H9 (cell line): ENCODE results near the gene RAMP3. TPM values are rescaled to one million over a fixed set of nuclear protein-coding genes. Genes with fewer than 3 reads are reported as not detected.
A peak's percentile ranks its signal among the peaks of the same experiment; 100 is the strongest.

Source experiments
- DNase-seq: peaks from one replicate; pipeline ENCODE4 v3.0.0-alpha.2; 2017
- H2AFZ ChIP-seq: one replicate; pipeline ENCODE4 v1.6.1; 2013; ENCODE audit warnings: mild to moderate bottlenecking, low read length, control low read depth, moderate library complexity
- H2AK5ac ChIP-seq: 2 replicates; pipeline ENCODE4 v1.6.1; 2013; ENCODE audit warnings: low read length, control low read depth, mixed read lengths; ENCODE audit not compliant: insufficient read length
- H2BK120ac ChIP-seq: one replicate; pipeline ENCODE4 v1.6.1; 2013; ENCODE audit warnings: low read depth, mild to moderate bottlenecking, low read length, control low read depth, inconsistent platforms; ENCODE audit not compliant: poor library complexity, severe bottlenecking
- H2BK12ac ChIP-seq: 2 replicates; pipeline ENCODE4 v1.6.1; 2013; ENCODE audit warnings: low read length, control low read depth, mixed read lengths, low read depth; ENCODE audit not compliant: insufficient read length
- H2BK15ac ChIP-seq: 2 replicates; pipeline ENCODE4 v1.6.1; 2013; ENCODE audit warnings: low read depth, low read length, control low read depth
- H2BK20ac ChIP-seq: one replicate; pipeline ENCODE4 v1.6.1; 2013; ENCODE audit warnings: low read depth, mild to moderate bottlenecking, low read length, control low read depth, inconsistent platforms; ENCODE audit not compliant: poor library complexity, severe bottlenecking
- H2BK5ac ChIP-seq: 2 replicates; pipeline ENCODE4 v1.6.1; 2013; ENCODE audit warnings: low read length, control low read depth, mixed read lengths; ENCODE audit not compliant: insufficient read length
- H3K14ac ChIP-seq: 2 replicates; pipeline ENCODE4 v1.6.1; 2013; ENCODE audit warnings: low read length, control low read depth; ENCODE audit not compliant: insufficient read depth
- H3K18ac ChIP-seq: 2 replicates; pipeline ENCODE4 v1.6.1; 2013; ENCODE audit warnings: low read depth, mild to moderate bottlenecking, mixed read lengths, low read length, control low read depth; ENCODE audit not compliant: insufficient read length
- H3K23ac ChIP-seq: 2 replicates; pipeline ENCODE4 v1.6.1; 2013; ENCODE audit warnings: low read length, control low read depth, mixed read lengths, low read depth; ENCODE audit not compliant: insufficient read length
- H3K23me2 ChIP-seq: 2 replicates; pipeline ENCODE4 v1.6.1; 2013; ENCODE audit warnings: low read depth, mild to moderate bottlenecking, mixed read lengths, low read length, control low read depth; ENCODE audit not compliant: insufficient read length, poor library complexity, severe bottlenecking
- H3K27ac ChIP-seq: 2 replicates; pipeline ENCODE4 v1.5.1; 2013; ENCODE audit warnings: low read length, control low read depth, mixed read lengths, low read depth; ENCODE audit not compliant: insufficient read length
- H3K27me3 ChIP-seq: 2 replicates; pipeline ENCODE4 v1.6.1; 2013; ENCODE audit warnings: low read length, control low read depth, inconsistent platforms; ENCODE audit not compliant: insufficient read depth
- H3K4ac ChIP-seq: 2 replicates; pipeline ENCODE4 v1.6.1; 2013; ENCODE audit warnings: low read depth, mild to moderate bottlenecking, control low read depth, inconsistent platforms, low read length, moderate library complexity
- H3K4me1 ChIP-seq: 2 replicates; pipeline ENCODE4 v1.6.1; 2013; ENCODE audit warnings: low read length, control low read depth, inconsistent platforms; ENCODE audit not compliant: insufficient read depth
- H3K4me2 ChIP-seq: 2 replicates; pipeline ENCODE4 v1.6.1; 2013; ENCODE audit warnings: low read length, control low read depth, mixed read lengths; ENCODE audit not compliant: insufficient read length, insufficient read depth
- H3K56ac ChIP-seq: 2 replicates; pipeline ENCODE4 v1.6.1; 2013; ENCODE audit warnings: low read depth, mild to moderate bottlenecking, mixed read lengths, low read length, control low read depth; ENCODE audit not compliant: insufficient read length
- H3K79me1 ChIP-seq: 2 replicates; pipeline ENCODE4 v1.6.1; 2013; ENCODE audit warnings: low read depth, mild to moderate bottlenecking, moderate library complexity, low read length, control low read depth, inconsistent platforms; ENCODE audit not compliant: insufficient read depth, poor library complexity, severe bottlenecking
- H3K79me2 ChIP-seq: 2 replicates; pipeline ENCODE4 v1.6.1; 2013; ENCODE audit warnings: low read length, control low read depth, inconsistent platforms; ENCODE audit not compliant: insufficient read depth
- H3K9ac ChIP-seq: 2 replicates; pipeline ENCODE4 v1.6.1; 2013; ENCODE audit warnings: low read length, control low read depth, mixed read lengths; ENCODE audit not compliant: insufficient read length; ENCODE audit errors: extremely low read depth
- H3K9me3 ChIP-seq: one replicate; pipeline ENCODE4 v1.6.1; 2013; ENCODE audit warnings: low read depth, low read length, inconsistent platforms; ENCODE audit not compliant: control insufficient read depth
- H3T11ph ChIP-seq: one replicate; pipeline ENCODE4 v1.6.1; 2013; ENCODE audit warnings: mild to moderate bottlenecking, low read length, control low read depth, inconsistent platforms
- H4K20me1 ChIP-seq: one replicate; pipeline ENCODE4 v1.6.1; 2013; ENCODE audit not compliant: control insufficient read depth, insufficient read length, insufficient read depth
- H4K5ac ChIP-seq: 2 replicates; pipeline ENCODE4 v1.6.1; 2013; ENCODE audit warnings: low read depth, mild to moderate bottlenecking, mixed read lengths, low read length, control low read depth; ENCODE audit not compliant: insufficient read length
- H4K8ac ChIP-seq: replicated peaks from 2 replicates; pipeline ENCODE4 v1.6.1; 2013; ENCODE audit warnings: low read length, control low read depth, mixed read lengths, low read depth; ENCODE audit not compliant: insufficient read length
- H4K91ac ChIP-seq: 2 replicates; pipeline ENCODE4 v1.6.1; 2013; ENCODE audit warnings: low read depth, mild to moderate bottlenecking, moderate library complexity, mixed read lengths, low read length, control low read depth; ENCODE audit not compliant: insufficient read length
- H3K27ac Mint-ChIP-seq, 3 experiments: 2 replicates in 2 of 3; 3 replicates in 1 of 3; pipeline ENCODE4 v1.8.0; 2020 to 2021; ENCODE audit warnings: mixed read lengths in 3 of 3, mild to moderate bottlenecking in 1 of 3, moderate library complexity in 1 of 3
- H3K27me3 Mint-ChIP-seq: 2 replicates; pipeline ENCODE4 v1.8.0; 2021; ENCODE audit warnings: low read depth, mild to moderate bottlenecking, moderate library complexity, mixed read lengths
- H3K36me3 Mint-ChIP-seq, 3 experiments: 2 replicates in 2 of 3; 3 replicates in 1 of 3; pipeline ENCODE4 v1.8.0; 2020 to 2021; ENCODE audit warnings: low read depth in 3 of 3, mixed read lengths in 3 of 3; ENCODE audit not compliant: insufficient read depth in 1 of 3
- H3K4me1 Mint-ChIP-seq, 2 experiments: 2 replicates each; pipeline ENCODE4 v1.8.0; 2020; ENCODE audit warnings: mixed read lengths in 2 of 2
- H3K4me3 Mint-ChIP-seq, 2 experiments: 2 replicates in 1 of 2; 3 replicates in 1 of 2; pipeline ENCODE4 v1.8.0; 2020 to 2021; ENCODE audit warnings: mild to moderate bottlenecking in 2 of 2, mixed read lengths in 2 of 2, moderate library complexity in 1 of 2
- H3K9me3 Mint-ChIP-seq, 2 experiments: 2 replicates in 1 of 2; 3 replicates in 1 of 2; pipeline ENCODE4 v1.8.0; 2020; ENCODE audit warnings: mild to moderate bottlenecking in 2 of 2, mixed read lengths in 2 of 2, moderate library complexity in 1 of 2
- CTCF ChIP-seq: fragments of 200-600 bp; sonication (generic); conservative IDR thresholded peaks from 3 replicates; pipeline ENCODE4 v1.8.0; 2021; ENCODE audit warnings: antibody characterized with exemption, mild to moderate bottlenecking
- WGBS: extraction: QIAGEN DNeasy Blood & Tissue Kit; methylation state at CpG from one replicate; pipeline ENCODE4 v1.1.7; 2013; ENCODE audit warnings: missing lambda C conversion rate, low lambda C conversion rate, mixed read lengths; ENCODE audit not compliant: insufficient read length; ENCODE audit errors: extremely low coverage; 5-methylcytosine and 5-hydroxymethylcytosine counted together
- total RNA-seq: library from RNA; stranded (reverse); gene quantifications from 2 replicates; pipeline ENCODE4 v1.2.1, GENCODE V29; 2021

Gene RAMP3
- total RNA-seq, 1 experiment from 2014 or later, result 0.63 TPM

- no peak overlapping the region for H3K27ac ChIP-seq
- peak; percentile 21 for DNase-seq
- H3K56ac ChIP-seq, result no peak overlapping the region
- no peak overlapping the region for H3K9ac ChIP-seq
- H3K27ac Mint-ChIP-seq, result no peak overlapping the region
- H4K91ac ChIP-seq, result no peak overlapping the region
- H3T11ph ChIP-seq, result no peak overlapping the region
- no peak overlapping the region for H2AK5ac ChIP-seq
- H3K18ac ChIP-seq, result no peak overlapping the region
- no peak overlapping the region for H2BK15ac ChIP-seq
- H3K27me3 ChIP-seq, result no peaks in the 10 kb centered on the region
- H4K5ac ChIP-seq, result no peak overlapping the region
- H3K79me2 ChIP-seq, result no peaks in the 10 kb centered on the region
- no peaks in the 10 kb centered on the region for H3K9me3 Mint-ChIP-seq
- H2AFZ ChIP-seq, result no peak overlapping the region
- H3K36me3 Mint-ChIP-seq, result no peaks in the 10 kb centered on the region
- H3K79me1 ChIP-seq, result no peaks in the 10 kb centered on the region
- H2BK20ac ChIP-seq, result no peak overlapping the region
- no peaks in the 10 kb centered on the region for H4K20me1 ChIP-seq
- H4K8ac ChIP-seq, result no peak overlapping the region
- no peak overlapping the region for H3K4me3 Mint-ChIP-seq
- no peak overlapping the region for H3K4ac ChIP-seq
- WGBS, result no CpG with 5 or more reads among the region's 13 CpGs
- no peak overlapping the region for H3K4me2 ChIP-seq
- H2BK12ac ChIP-seq, result no peak overlapping the region
- no peak overlapping the region for H3K23ac ChIP-seq
- H3K14ac ChIP-seq, result no peak overlapping the region; the same call in 1 of the 2 replicates
- H3K23me2 ChIP-seq, result no peaks in the 10 kb centered on the region
- H3K4me1 ChIP-seq, result no peaks in the 10 kb centered on the region
- no peak overlapping the region for H2BK5ac ChIP-seq
- no peak overlapping the region for H2BK120ac ChIP-seq
- no peaks in the 10 kb centered on the region for H3K9me3 ChIP-seq
- peaks cover 2 to 3% of the 10 kb centered on the region in 2 experiments; a peak in 2 of 4 replicates for H3K4me1 Mint-ChIP-seq
- peaks cover 11% of the 10 kb centered on the region for H3K27me3 Mint-ChIP-seq
- TF ChIP-seq CTCF, result no peak
Measured at GRCh38 chr7:45180084-45180986, 22.7 kb downstream of the RAMP3 start.
